AG20443 (cell line): Measurements from ENCODE around the gene STK32A.

ENCODE experiments used
- DNase-seq: peaks from one replicate; pipeline ENCODE4 v3.0.0; 2012; ENCODE audit warnings: low spot score, mixed read lengths

STK32A gene

DNA sequence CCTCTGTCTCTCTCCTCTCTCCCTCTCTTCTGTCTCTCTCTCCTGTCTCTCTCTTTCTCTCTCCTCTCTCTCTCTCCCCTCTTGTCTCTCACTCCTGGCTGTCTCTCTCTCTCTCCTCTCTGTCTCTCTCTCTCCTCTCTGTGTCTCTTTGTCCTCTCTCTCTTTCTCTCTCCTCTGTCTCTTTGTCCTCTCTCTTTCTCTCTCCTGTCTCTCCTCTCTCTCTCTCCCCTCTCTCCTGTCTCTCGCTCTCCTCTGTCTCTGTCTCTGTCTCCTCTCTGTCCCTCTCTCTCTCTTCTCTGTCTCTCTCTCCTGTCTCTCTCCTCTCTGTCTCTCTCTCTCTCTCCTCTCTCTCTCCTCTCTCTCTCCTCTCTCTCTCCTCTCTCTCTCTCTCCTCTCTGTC is 25.0 kb downstream of the STK32A start:
- DNase-seq: no peak

DNA sequence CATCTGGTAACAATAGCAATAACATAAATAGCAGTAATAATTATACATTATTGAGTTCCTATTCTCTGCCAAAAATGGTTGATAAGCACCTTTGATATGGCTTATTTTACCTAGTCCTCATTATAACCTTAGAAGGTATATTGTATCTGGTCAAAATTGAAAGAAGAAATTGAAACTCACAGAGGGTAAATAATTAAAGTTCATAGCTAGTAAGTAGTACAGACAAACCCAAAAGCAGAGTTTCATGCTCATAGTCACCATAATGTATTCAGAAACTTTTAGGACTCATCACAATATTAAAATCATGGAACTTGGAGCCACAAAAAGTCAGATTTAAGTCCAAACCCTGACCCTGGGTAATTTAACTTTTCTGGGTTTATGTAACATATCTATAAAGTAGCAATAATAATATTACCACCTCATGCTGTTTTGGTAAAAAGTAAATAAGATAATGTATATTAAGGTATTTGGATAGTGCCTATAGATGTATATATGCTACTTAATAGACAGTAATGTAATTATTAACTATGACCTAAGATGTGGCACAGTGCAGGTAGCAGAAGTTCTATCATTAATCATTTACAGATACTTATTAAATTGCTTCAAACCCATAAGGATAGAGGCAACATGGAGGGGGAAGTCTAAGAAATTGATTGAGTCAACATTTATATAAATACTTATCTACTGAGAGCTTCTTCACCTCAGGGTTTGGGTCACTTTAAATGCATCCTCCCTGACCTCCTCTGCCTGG is 32.4 kb downstream of the STK32A start:
- DNase-seq: no peak

DNA sequence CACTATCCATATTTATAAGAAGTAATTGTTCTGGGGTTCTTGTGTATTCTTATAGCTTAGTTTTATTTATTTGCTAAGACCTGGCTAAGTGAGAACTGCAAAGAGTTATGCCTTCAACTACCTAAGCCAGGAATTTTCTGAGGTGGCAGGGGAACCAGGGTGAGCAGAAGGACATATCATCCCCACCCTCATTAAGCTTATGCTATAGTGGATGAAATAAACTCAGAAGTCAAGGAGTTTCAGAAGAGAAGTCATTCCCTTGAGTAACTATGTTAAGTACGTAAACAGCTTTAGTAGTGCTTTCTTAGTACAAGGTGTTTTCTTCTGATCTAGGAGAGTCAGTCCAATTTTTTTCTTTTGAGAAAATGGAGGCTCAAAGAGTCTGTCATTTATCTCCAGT is 41.7 kb downstream of the STK32A start:
- no peak for DNase-seq

DNA sequence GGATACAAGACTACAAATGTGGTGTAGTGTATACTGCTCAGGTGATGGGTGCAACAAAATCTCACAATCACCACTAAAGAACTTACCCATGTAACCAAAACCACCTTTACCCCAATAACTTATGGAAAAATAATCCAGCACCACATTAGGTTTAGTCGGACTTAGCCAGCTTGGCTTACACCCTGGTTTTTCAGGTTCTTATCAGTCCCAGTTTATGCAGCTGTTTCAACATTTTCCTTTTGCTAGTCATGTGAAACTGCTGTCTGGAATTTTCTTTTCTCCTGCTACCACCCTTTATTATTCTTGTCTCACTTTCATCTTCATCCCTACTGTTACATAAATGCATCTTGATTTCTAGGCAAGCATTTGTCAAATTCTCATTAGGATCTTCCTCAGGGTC is 51.5 kb downstream of the STK32A start:
- DNase-seq: no peak

DNA sequence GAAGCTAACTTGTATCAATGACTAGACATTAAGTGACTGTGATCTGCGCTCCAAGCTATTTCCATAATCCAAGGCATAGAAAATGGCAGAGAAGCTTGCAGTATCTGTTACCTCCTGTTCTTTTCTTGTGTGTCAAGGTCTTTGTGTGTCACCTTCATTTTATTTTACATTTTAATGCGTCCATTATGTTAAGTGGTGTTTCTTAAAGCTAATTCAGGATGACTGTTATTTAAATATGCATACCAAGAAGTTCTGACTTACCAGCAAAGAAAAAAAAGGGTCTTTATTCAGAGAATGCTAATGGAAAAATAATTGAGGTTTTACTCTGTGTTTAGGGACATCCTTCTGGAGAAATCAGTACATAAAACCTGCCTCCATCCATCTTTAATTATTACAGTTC is 52.3 kb downstream of the STK32A start:
- no peak for DNase-seq

DNA sequence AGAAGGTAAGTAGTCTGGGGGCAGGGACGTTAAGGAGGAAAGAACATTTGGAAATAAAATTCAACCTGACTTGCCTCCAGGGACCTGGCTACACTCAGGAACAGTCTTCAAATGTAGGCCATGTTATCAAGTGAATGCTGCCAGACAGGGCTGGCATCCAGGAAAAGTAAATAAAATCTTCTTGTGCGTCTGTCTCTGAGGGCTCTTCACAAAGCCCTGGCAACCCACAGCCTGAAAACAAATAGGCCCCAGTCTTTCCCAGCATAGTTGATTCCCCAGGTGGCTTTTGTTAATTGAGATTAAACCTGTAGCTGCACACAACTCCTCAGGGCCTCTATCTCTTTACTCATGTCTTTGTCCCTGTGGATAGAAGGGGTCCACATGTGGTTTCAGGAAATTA is 55.4 kb downstream of the STK32A start:
- DNase-seq: no peak

DNA sequence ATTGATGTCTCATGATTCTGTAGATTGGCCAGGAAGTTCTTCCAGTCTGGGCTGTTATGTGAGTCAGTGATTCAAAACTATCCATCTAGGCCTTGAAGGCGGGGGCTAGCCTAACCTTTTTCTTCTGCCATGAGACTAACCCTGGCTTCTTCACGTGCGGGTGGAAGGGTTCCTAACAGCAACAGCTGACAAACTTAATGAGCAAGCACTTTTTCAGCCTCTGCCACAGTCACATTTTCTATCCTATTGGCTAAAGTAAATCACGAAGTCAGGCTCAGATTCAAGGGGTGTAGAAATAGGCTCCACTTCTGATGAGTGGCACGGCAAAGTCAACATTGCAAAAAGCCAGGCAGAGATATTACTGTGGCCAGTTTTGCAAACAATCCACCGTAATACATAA is 68.4 kb downstream of the STK32A start:
- peak; percentile 8 for DNase-seq

DNA sequence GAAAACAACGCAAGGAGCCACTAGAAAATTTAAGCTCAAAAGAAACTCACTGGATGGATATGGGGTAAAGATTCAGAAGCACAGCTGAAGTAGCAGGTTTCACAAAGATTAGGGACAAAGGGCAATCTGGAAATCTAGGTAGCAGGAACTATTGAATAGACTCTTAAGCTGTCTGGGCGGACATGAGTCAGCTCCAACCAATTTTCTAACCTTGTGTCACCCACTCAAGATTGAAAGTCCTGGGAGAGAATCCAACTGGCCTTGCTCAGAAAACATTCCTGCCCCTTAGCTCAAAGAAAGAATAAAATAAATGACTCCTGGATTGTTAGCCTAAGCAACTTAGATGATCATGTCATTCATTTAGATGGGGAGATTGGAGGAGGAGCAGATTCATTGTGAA is 69.2 kb downstream of the STK32A start:
- peak; percentile 47 for DNase-seq

DNA sequence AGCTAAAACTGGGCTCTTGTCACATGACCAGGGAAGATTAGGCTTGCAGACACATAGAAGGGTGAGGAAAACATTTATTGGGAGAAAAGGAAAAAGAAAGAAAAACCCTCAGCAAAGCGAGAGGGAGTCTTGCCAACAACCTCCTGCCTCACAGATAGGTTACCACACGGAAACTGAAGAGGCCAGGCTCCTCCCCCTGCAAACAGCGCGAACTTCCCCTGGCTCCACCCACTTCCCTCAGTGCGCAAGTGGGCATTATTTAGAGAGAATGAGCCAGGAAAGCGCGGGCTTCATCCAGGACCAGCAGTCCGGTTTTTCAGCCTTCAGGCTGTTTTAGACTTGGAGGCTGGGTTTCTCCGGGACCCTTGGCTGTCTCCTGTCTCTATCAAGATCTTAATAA is 70.3 kb downstream of the STK32A start:
- no peak for DNase-seq

DNA sequence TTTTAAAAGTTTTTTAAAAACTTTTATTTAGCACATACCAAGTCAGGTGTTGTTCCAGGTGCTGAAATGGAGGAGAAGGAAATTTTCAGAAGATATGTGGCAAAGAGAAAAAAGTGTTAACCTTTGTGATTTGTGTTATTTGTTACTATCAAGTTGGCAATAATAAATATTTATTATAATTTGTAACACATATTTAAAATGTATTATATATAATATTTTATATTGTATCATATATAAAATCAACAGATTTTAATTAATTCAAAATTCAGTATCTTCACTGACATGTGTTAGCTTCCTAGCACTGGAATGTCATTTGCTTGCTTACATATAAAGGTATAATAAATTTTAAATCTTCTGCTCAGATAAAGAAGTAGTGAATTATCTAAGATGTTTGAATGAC is 71.5 kb downstream of the STK32A start:
- no peak for DNase-seq

DNA sequence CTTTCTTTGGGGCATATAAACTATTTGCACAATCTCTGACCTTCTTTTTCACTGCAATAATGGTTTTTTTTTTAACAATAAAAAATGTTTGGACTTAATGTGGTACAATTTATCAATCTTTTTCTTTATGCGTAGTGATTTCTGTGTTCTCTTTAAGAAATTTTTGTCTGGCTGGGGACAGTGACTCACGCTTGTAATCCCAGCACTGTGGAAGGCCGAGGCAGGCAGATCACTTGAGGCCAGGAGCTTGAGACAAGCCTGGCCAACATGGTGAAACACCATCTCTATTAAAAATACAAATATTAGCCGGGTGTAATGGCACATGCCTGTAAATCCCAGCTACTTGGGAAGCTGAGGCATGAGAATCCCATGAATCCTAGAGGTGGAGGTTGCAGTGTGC is 72.3 kb downstream of the STK32A start:
- DNase-seq: no peak

DNA sequence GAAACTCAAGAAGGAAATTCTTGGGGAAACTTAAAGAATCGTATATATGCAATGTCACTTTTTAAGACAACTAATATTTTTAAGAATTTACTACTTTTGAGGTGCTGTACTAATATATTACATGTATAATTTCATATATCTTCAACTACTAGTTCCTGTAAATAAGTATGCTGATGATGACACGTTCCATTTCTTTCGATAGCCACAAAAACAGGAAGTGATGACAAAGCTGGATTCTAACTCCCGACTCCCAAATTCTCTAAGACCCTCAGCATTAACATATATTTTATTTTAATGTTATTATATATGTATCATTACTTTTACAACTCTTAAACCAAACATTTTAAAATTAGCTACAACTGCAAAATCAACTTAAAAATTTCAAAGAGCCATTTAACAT is 74.8 kb downstream of the STK32A start:
- DNase-seq: no peak

DNA sequence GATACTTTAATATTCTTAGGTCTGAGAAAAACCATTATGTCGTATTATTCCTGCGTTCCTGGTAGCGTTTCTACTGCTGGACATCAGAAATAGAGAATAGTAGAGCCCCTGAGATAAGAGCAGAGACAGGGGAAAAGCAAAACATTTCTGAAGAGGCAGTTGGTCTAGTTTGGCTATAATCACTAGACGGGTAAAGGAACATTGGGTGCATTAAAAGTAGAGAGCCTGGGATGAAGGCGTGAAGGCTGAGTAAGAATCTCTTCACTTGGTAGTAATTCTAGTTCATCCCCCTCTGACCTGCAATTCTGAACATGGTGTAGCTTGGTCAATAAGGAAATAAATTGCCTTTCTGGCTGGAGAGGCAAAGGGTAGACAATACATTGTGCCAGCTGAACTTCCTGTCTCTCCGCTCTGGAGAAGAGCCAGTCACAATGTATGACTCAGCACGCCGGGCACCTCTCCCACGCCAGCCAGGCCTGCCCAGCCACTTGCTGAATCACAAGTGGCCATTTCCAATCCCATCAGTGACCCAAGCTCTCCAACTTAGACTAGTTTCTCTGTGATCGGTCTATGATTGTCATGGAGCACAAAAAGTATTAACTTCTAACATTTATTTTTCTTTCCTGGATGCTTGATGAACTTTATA is 75.4 kb downstream of the STK32A start:
- peak; percentile 31 for DNase-seq

DNA sequence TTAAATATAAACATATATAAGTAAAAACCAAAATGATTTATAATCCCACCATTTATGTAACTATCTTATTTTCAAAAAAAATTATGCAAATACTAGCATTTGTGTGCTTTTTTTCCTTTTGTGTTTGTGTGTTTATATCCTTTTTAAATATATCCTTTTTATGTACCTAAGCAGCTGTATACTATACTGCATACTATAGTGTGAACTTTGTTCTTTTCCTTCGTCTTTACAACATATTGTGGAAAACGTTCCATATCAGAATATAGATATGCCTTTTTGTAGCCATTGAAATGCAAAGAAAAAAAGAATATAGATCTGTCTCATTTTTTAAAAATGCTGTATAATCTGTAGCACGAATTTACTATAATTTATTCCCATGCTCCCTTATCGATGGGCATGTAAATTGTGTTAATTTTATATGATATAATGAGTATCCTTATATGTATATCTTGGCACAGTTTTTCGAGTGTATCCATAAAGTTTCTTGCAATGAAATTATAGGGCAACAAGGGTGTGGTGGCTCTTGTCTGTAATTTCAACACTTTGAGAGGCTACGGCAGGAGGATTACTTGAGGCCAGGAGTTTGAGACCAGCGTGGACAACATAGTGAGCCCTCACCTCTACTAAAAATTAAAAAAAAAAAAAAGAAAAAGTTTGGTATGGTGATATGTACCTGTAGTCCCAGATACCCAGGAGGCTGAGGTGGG is 83.3 kb downstream of the STK32A start:
- DNase-seq: no peak

DNA sequence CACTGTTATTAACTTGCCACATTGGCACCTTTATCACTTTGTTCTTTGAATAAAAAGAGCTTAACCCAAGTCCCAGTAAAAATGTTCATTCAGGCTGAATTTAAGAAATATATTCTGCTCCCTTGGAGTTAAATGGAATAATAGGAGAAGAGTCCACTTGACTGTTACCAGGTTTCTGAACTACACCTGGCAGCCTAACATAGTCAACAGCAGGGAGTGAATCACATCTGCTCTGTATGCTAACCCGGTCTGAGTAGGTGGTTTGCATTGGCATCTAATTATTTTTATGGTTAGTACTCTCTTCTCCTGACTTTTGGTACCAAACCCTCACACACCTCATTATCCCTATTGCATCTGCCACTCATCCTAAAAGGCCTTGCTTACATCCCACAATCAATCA is 86.7 kb downstream of the STK32A start:
- DNase-seq: no peak

DNA sequence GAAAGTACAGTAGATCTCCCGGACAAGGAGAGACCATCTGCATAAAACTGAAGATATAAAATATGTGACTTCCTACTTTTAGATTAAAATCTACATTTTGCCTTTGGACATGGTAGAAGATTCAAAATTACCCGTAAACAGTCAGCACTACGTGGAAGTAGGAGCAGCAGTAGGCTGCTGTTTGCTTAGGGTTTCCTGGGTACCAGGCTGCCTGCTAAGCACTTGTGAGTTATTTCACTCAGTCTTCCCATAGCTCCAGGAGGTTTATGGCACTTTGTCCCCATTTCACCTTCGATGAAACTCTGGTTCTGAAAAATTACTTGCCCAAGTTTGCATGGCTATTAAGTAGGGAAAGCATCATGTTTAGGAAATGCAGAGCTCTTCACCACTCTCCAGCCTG is 92.6 kb downstream of the STK32A start:
- DNase-seq: no peak

DNA sequence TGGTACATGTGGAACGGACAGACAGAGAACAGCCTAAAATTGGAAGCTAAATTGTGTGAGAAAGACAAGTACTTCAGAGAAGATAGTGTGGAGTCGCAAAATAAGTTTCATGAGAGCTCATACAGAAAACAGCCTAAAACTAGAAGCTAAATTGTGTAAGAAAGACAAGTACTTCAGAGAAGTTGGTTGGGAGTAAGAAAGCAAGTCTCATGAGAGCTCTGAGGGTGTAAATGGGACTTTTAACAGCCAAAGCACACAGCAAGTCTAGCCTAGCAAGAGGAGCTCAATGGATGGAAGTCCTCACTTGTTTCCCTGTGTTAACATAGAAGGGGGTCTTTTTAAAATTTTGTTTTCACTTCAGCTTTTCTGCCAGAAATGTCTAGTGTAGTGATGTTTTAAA is 93.1 kb downstream of the STK32A start:
- DNase-seq: no peak

DNA sequence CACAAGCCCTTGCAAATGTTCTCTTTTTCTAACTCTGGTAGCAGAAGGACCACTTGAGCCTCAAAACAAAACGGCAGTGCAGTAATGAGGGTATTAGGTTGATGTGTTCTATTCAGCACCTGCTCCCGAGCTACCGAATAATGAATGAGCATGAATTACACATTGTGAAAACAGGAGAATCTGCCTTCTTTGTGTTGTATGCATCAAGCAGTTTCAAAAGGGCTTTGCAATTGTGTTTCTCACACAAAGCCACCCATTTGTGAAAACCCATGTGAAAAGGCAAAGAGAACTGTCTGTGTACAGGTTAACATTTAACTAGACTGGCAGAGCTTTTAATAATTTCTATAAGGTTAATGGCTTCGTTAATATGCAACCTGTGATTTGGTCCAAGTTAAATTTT is 97.8 kb downstream of the STK32A start:
- DNase-seq: no peak

DNA sequence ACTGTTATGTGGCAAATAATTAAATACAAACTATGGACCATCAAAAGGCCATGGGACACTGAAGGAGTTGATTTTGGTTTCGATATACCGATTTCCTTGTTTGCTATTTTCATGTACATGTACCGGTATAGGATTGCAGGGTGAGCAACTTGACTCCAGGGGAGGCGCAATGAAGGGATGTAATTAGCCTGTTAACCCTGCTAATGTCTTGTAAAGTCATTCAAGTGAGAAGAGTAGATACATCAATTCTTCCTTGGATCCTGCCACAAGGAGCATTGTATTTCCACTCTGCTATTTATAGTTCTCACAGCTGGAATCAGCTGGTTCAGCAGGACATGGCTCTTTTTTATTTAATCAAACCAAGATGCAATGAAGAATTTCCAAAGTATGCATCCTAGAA is 102.0 kb downstream of the STK32A start:
- no peak for DNase-seq

DNA sequence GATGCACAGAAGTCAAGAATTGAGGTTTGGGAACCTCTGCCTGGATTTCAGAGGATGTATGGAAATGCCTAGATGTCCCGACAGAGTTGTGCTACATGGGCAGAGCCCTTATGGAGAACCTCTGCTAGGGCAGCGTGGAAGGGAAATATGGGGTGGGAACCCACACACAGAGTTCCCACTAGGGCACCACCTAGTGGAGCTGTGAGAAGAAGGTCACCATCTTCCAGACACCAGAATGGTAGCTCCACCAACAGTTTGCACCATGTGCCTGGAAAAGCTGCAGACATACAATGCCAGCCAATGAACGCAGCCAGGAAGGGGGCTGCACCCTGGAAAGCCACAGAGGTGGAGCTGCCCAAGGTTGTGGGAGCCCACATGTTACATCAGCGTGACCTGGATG is 104.5 kb downstream of the STK32A start:
- DNase-seq: no peak

DNA sequence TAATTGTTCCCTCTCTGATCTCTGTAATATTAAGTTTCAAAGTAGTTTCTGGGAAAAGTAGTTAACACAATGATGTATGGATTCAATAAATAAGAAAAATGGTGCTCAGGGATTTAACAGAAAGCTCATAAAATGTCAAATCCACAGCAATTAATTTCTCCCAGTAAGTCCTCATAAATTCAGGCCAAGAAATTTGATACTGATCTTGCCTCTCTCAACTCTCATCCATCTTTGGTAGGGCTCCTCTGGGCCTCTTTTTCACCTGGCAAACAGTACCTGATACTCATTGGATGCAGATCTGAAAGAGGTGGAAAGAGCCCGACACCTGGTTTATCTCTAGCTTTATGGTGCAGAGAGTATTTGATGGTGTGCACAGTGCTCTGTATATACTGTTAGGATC is 106.1 kb downstream of the STK32A start:
- no peak for DNase-seq

DNA sequence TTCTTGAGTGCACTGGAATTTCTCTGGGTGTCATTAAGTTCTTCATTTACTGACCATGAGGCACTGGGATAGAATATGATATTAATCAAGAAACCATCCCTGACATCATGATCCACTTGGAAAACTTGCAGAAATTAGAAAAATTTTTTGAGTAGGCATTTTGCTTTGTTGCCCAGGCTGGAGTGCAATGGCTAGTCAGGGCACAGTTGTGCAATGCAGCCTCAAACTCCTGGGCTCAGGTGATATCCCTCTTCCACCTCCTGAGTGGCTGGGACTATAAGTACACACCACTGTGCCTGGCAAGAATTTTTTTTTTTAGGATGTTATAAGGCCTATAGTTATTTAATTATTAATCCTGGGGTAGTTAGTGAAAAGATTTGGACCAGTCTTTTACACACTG is 106.5 kb downstream of the STK32A start:
- DNase-seq: no peak

DNA sequence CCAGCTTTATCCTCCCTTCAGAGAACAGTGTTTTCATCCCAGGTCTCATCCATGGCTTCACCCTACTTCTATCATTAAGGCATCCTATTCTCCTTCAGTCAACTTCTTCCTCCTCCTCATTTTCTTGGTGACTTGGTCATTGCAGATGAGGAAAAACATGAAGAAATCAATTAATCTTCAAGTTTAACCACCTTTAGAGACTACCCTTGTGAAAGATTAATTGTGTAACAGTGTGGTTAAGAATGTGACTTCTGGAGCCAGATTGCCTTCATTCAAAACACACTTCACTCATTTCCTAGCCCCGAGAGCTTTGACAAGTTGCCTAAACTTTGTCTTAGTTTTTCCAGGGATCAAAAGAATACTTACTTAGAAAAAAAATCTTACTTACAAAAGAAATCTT is 110.0 kb downstream of the STK32A start:
- no peak for DNase-seq
